Effector memory CD4-positive, alpha-beta T cell (primary cell): ENCODE results near the gene KIF3A.

Experiments used
- DNase-seq, 3 donors: peaks; one replicate each; pipeline ENCODE4 v3.0.0-alpha.2; 2020
- H3K27ac ChIP-seq: 2 replicates; pipeline ENCODE4 v1.7.0; 2013; ENCODE audit warnings: mild to moderate bottlenecking, low read length, moderate library complexity; ENCODE audit not compliant: insufficient read depth, poor library complexity, severe bottlenecking
- H3K27me3 ChIP-seq: replicated peaks from 2 replicates; pipeline ENCODE4 v1.7.0; 2013; ENCODE audit warnings: mild to moderate bottlenecking, low read length; ENCODE audit not compliant: insufficient read depth, control insufficient read depth, poor library complexity, severe bottlenecking
- H3K36me3 ChIP-seq: 2 replicates; pipeline ENCODE4 v1.7.0; 2013; ENCODE audit warnings: mild to moderate bottlenecking, low read length, moderate library complexity; ENCODE audit not compliant: control insufficient read depth, insufficient read depth
- H3K4me1 ChIP-seq: 2 replicates; pipeline ENCODE4 v1.7.0; 2013; ENCODE audit warnings: low read length, mild to moderate bottlenecking; ENCODE audit not compliant: control insufficient read depth, insufficient read depth, poor library complexity, severe bottlenecking
- H3K4me3 ChIP-seq: 2 replicates; pipeline ENCODE4 v1.7.0; 2013; ENCODE audit warnings: low read length, low read depth, mild to moderate bottlenecking; ENCODE audit not compliant: insufficient read depth, poor library complexity, severe bottlenecking
- H3K9me3 ChIP-seq: 2 replicates; pipeline ENCODE4 v1.7.0; 2013; ENCODE audit warnings: mild to moderate bottlenecking, low read length, moderate library complexity; ENCODE audit not compliant: control insufficient read depth

KIF3A gene

GRCh38 chr5:132666310-132667123 lies 70.8 kb downstream of the KIF3A start:
- DNase-seq: no peak

DNA sequence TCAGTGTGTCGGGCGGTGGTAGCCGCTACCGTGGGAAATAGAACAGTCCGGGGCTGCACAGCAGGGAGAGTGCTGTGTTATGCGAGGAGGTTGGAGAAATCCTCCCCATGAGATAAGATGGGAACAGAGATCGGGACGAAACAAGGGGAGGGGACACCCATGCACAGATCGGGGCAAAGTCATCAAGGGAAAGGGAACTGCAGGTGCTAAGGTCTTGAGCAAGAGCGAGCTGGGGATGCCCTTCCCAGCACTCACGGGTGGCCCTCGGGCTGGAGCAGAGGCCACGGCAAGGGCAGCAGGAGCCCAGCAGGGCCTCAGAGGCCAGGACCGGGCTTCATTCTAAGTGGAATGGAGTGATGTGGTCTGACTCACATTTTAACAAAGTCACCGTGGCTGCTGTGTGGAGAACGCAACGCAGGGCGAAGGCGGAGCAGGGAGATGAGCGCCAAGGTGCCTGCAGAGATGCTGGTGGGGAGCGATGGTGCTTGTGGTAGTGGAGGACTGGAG lies 71.7 kb downstream of the KIF3A start:
- no peak overlapping the region for H3K4me3 ChIP-seq
- no peak overlapping the region for H3K27ac ChIP-seq
- H3K27me3 ChIP-seq: no peaks in the 10 kb centered on the region
- no peak for DNase-seq
- no peaks in the 10 kb centered on the region for H3K36me3 ChIP-seq
- H3K9me3 ChIP-seq: no peaks in the 10 kb centered on the region
- H3K4me1 ChIP-seq: peaks cover 4% of the 10 kb centered on the region

More at GRCh38 chr5:132666310-132667123, 70.8 kb downstream of the KIF3A start:
- Histone ChIP-seq H3K4me1 (no peaks in the 10 kb centered on the region), H3K36me3 (no peaks in the 10 kb centered on the region), H3K4me3 (no peak overlapping the region), H3K27ac (no peak overlapping the region), H3K27me3 (no peaks in the 10 kb centered on the region), H3K9me3 (no peaks in the 10 kb centered on the region)

DNA sequence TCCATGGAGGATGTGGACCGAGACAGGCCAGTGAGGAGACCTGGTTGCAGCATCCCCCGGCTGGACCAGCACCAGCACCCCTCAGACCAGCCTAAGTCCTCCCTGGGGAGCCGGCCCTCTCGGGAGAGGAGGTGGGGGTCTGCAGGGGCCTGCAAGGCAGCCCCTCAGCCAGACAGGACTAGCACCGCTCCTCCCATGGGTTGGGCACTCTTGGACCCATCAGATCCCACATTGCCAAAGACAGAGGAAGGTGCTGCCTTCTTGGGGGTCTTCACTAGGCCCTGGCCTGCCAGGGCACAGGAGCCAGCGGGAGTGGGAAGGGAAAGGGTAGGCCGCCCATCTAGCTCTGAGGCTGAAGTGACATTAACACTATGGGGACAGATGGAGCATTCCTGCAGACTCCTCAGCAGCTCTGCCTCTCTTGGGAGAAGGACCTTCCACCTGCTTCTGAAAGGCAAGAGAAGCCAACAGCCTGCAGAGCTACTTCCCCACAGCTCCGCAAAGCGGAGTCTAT lies 72.6 kb downstream of the KIF3A start:
- Histone ChIP-seq H3K36me3 (no peaks in the 10 kb centered on the region), H3K9me3 (no peaks in the 10 kb centered on the region), H3K4me1 (peaks cover 4% of the 10 kb centered on the region), H3K4me3 (no peak overlapping the region), H3K27me3 (no peaks in the 10 kb centered on the region), H3K27ac (no peak overlapping the region)
- no peak for DNase-seq

GRCh38 chr5:132663771-132664695 lies 73.3 kb downstream of the KIF3A start:
- no peaks in the 10 kb centered on the region for H3K27me3 ChIP-seq
- H3K4me1 ChIP-seq: peaks cover 4% of the 10 kb centered on the region
- no peak overlapping the region for H3K4me3 ChIP-seq
- DNase-seq: no peak
- no peaks in the 10 kb centered on the region for H3K9me3 ChIP-seq
- no peak overlapping the region for H3K27ac ChIP-seq
- H3K36me3 ChIP-seq: no peaks in the 10 kb centered on the region

DNA sequence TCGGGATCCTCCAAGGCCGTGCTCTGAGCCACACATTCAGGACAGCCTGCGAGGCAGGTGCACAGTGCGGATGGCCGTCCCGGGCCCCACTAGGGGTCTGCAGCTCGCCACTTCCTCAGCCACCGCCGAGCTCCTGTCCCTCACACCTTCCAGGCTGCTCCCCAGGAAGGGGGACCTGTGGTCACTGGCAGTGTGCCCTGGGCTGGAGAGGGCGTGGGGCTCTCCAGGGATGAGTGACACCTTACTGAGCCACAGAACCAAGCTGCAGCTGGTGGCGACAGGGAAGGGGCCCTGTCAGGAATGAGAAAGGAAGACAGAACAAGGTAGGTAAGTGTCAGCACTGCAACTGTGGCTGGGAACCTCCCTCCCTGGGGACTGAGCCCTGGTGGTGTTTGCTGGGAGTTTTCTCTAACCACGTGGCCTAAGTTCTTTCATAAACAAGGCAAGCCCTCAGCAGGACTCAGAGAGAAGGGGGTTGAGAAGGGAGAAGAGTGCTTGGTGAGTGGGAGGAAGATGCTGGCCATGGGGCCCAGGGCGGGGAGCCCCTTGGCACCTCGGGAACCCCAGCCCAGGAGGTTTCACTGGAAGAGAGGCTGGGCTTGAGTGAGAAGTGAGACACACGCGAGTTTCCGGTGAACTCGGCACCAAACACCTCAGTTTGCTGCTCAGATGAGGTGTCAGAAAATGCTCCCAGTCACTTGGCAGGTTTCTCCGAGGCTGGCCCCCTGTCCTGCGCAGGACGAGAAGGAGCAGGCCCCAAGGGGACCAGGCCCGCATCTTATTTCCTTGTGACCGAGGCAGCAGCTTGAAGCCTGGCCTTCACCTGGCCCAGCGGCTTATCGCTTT lies 74.2 kb downstream of the KIF3A start:
- H3K27ac ChIP-seq: no peak overlapping the region
- no peak overlapping the region for H3K4me3 ChIP-seq
- no peaks in the 10 kb centered on the region for H3K9me3 ChIP-seq
- DNase-seq: no peak
- H3K27me3 ChIP-seq: no peaks in the 10 kb centered on the region
- no peaks in the 10 kb centered on the region for H3K36me3 ChIP-seq
- H3K4me1 ChIP-seq: peaks cover 4% of the 10 kb centered on the region

- DNase-seq: no peak
Observed at GRCh38 chr5:132662004-132662401, 75.3 kb downstream of the KIF3A start.

GRCh38 chr5:132661231-132662003 lies 75.9 kb downstream of the KIF3A start:
- Histone ChIP-seq H3K4me1 (peaks cover 12% of the 10 kb centered on the region), H3K27me3 (peaks cover 7% of the 10 kb centered on the region), H3K4me3 (no peak overlapping the region), H3K27ac (no peak overlapping the region), H3K36me3 (no peaks in the 10 kb centered on the region), H3K9me3 (no peaks in the 10 kb centered on the region)
- no peak for DNase-seq

More at GRCh38 chr5:132662004-132662401, 75.3 kb downstream of the KIF3A start:
- Histone ChIP-seq H3K4me3 (no peak overlapping the region), H3K36me3 (no peaks in the 10 kb centered on the region), H3K9me3 (no peaks in the 10 kb centered on the region), H3K27ac (no peak overlapping the region), H3K4me1 (peaks cover 6% of the 10 kb centered on the region), H3K27me3 (peaks cover 1% of the 10 kb centered on the region)

- Histone ChIP-seq H3K4me3 (no peak overlapping the region), H3K4me1 (peaks cover 13% of the 10 kb centered on the region), H3K36me3 (no peaks in the 10 kb centered on the region), H3K27ac (no peak overlapping the region), H3K9me3 (no peaks in the 10 kb centered on the region), H3K27me3 (peaks cover 15% of the 10 kb centered on the region)
- no peak for DNase-seq
Observed at GRCh38 chr5:132659598-132660493, 77.5 kb downstream of the KIF3A start.
